Activated CD4-positive, CD25-positive, alpha-beta regulatory T cell treated with anti-CD3 and anti-CD28 coated beads, Interleukin-2, amount 50 U/mL, for 16 hours (primary cell): ENCODE results near the gene PHPT1.
"Not testable (repeated sequence)": the region's sequence is repeated elsewhere in the genome, so short reads cannot be mapped to it uniquely, and the experiment has no call there.

Experiments used
- DNase-seq: peaks from one replicate; pipeline ENCODE4 v3.0.0-alpha.2; 2020; ENCODE audit warnings: low read depth, low spot score

The PHPT1 gene

GRCh38 chr9:136858844-136859757 is 9.9 kb downstream of the PHPT1 start:
- DNase-seq: no peak

DNA sequence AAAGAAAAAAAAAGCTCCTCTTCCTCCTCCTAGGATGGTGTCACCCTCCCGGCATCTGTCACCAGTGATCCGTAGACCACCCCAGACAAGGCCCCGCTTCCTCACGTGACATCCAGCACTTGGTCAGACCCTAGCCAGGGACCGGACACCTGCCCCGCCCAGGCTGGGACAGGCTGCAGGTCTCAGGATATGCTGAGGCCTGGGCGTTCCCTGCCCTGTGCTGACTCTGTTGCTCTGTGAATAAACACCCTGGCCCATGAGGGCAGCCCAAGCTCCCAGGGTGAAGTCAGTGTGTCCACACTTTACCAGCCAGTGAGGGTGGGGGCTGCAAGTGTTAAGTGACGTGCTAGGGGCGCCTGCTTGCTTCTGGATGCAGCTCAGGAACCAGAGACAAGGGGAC is 11.3 kb downstream of the PHPT1 start:
- DNase-seq: no peak

DNA sequence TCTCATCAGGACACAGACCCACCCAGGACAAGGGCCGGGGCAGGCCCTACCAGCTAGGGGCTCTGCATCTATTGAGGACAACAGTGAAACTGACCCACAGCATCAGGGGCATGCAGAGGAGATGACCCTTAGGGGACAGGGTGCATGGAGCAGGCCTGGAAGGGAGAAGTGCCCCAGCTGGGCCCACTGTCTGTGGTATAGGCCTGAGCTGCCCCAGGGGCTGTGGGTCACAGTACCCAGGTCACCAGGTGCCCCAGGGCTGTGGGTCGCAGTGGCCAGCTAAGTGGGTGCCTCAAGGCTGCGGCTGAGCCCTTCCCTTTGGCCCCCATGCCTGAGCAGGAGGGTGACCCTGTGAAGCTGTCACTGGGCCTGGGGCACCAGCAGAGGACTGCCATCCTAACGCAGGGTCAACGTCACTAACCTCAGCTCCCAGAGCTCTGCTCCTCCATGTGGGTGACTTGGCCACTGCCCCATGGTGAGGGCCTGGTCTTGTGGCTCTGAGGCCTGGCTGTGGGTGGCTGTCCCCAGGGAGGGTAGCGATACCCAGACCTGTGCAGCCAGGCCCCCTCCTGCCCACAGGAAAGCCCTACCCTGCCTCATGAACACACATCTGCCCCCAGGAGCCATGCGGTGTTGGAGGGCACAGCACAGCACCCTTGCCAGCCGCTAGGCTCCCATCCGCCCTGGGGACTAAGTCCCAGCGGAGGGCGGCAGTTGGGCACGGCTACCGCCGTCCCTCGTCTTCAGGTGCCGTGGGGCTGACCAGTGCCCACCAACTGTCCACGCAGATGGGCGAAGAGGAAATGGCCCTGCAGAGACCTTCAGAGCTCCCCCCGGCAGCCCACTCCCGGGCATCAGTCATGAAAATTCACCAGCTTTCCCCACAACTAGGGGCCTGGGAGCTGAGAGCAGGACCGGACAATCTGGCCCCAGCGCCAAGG is 12.0 kb downstream of the PHPT1 start:
- no peak for DNase-seq

GRCh38 chr9:136861874-136862457 is 12.8 kb downstream of the PHPT1 start:
- no peak for DNase-seq

- no peak for DNase-seq
Observed at GRCh38 chr9:136862849-136863622, 13.8 kb downstream of the PHPT1 start.

- DNase-seq: no peak
Observed at GRCh38 chr9:136863623-136864273, 14.5 kb downstream of the PHPT1 start.

- no peak for DNase-seq
Observed at GRCh38 chr9:136865041-136865767, 16.0 kb downstream of the PHPT1 start.

GRCh38 chr9:136865768-136866103 is 16.5 kb downstream of the PHPT1 start:
- no peak for DNase-seq

DNA sequence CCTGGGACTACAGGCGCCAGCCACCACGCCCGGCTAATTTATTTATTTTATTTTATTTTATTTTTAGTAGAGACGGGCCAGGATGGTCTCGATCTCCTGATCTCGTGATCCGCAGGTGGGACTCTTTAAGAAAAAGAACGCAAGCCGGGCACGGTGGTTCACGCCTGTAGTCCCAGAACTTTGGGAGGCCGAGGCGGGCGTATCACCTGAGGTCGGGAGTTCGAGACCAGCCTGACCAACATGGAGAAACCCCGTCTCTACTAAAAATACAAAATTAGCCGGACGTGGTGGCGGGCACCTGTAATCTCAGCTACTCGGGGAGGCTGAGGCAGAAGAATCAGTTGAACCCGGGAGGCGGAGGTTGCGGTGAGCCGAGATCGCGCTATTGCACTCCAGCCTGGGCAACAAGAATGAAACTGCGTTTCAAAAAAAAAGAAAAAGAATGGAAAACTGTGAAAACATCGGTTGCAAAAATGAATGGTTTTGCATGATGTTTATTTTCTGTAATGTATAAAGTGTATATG is 17.8 kb downstream of the PHPT1 start:
- not testable (repeated sequence) for DNase-seq

GRCh38 chr9:136867480-136867879 is 18.3 kb downstream of the PHPT1 start:
- no peak for DNase-seq

DNA sequence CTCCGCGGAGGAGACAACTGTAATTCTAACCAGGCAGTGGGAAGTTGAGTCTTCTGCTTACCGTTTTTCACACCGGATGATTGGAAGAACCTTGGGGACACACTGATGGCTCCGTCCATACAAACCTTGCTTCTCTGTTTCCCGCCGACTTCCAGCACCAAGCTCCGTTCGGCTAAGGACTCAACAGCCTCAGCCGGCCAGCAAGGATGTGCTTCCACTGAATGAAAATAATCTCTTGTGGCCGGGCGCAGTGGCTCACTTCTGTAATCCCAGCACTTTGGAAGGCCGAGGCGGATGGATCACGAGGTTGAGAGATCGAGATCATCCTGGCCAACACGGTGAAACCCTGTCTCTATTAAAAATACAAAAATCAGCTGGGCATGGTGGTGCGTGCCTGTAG is 18.7 kb downstream of the PHPT1 start:
- DNase-seq: no peak

- DNase-seq: no peak
Observed at GRCh38 chr9:136868644-136869043, 19.4 kb downstream of the PHPT1 start.

- DNase-seq: not testable (repeated sequence)
Observed at GRCh38 chr9:136869611-136870010, 20.4 kb downstream of the PHPT1 start.

DNA sequence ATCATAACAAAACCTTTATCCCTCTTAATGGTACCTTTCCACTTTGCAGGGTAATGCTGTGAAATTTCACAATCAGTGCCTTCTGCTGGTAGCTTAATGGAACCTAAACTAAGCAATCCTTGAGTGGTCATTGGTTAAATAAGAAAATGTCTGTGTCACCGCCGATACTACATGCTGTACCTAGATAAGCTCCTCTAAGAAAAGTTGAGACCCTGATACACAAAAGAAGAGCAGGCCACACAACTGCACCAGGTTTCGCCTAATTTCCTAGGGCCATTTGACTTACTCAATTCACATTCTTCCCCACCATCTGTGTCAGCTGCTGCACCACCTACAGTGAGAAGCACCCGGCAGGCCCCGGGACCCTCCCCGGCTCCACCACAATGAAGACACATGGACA is 25.9 kb downstream of the PHPT1 start:
- no peak for DNase-seq

DNA sequence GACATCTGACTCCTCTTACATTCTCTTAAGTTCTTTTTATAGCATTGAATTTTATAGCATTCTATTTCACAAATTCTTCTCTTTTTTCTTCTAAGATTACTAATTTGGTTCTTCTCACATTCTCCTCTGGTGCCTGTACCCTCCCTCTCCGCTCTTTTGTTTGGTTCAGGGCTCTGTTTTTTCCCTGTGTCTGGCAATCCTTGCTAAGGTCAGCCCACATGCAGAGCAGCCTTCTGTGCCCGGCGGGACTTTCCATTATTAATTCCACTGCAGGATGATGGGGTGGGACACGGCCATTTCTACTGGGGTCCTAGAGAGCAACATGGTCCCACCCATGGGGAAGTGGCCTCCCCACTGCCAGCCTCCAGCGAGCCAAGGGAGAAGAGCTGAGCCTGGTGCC is 27.3 kb downstream of the PHPT1 start:
- no peak for DNase-seq

GRCh38 chr9:136880651-136881050 is 31.4 kb downstream of the PHPT1 start:
- no peak for DNase-seq

GRCh38 chr9:136881691-136882108 is 32.5 kb downstream of the PHPT1 start:
- no peak for DNase-seq

GRCh38 chr9:136882109-136882946 is 33.1 kb downstream of the PHPT1 start:
- peak; percentile 75 for DNase-seq

- DNase-seq: not testable (repeated sequence)
Observed at GRCh38 chr9:136882947-136883283, 33.7 kb downstream of the PHPT1 start.
